Keratinocyte (primary cell): ENCODE data around the gene ITGB3. TPM values are rescaled to one million over a fixed set of nuclear protein-coding genes. Genes with fewer than 3 reads are reported as not detected.

Experiments
- DNase-seq: peaks from one replicate; pipeline ENCODE4 v3.0.0-alpha.2; 2011; ENCODE audit warnings: low read depth, missing footprints, low spot score
- FAIRE-seq: peaks from 2 replicates; lab custom pipeline; 2011; peaks lifted over from hg19 to GRCh38; lab: Jason Lieb, UNC
- H2AFZ ChIP-seq: 2 replicates; pipeline ENCODE4 v1.6.0; 2012; ENCODE audit warnings: low read length, control low read depth, inconsistent platforms; ENCODE audit not compliant: control insufficient read depth
- H3K27ac ChIP-seq: 2 replicates; pipeline ENCODE4 v1.5.1; 2011; ENCODE audit warnings: low read length; ENCODE audit not compliant: control insufficient read depth, insufficient read depth
- H3K27me3 ChIP-seq: 3 replicates; pipeline ENCODE4 v1.6.0; 2011; ENCODE audit warnings: low read length; ENCODE audit not compliant: control insufficient read depth, insufficient read depth; ENCODE audit errors: extremely low read depth
- H3K36me3 ChIP-seq, 2 experiments: 2 replicates in 1 of 2; 3 replicates in 1 of 2; pipeline ENCODE4 v1.5.1; 2011; ENCODE audit warnings: low read length in 2 of 2, mild to moderate bottlenecking in 1 of 2; ENCODE audit not compliant: control insufficient read depth in 2 of 2, insufficient read depth in 2 of 2; ENCODE audit errors: extremely low read depth in 1 of 2
- H3K4me1 ChIP-seq: 3 replicates; pipeline ENCODE4 v1.5.1; 2011; ENCODE audit warnings: low read length; ENCODE audit not compliant: control insufficient read depth, insufficient read depth; ENCODE audit errors: extremely low read depth
- H3K4me2 ChIP-seq: 3 replicates; pipeline ENCODE4 v1.6.0; 2011; ENCODE audit warnings: low read depth, low read length; ENCODE audit not compliant: control insufficient read depth, insufficient read depth; ENCODE audit errors: extremely low read depth
- H3K4me3 ChIP-seq, 3 experiments: fragments of 200-600 bp in 1 of 3; sonication (generic) in 1 of 3; 2 replicates in 2 of 3; 3 replicates in 1 of 3; pipeline ENCODE4 v1.5.1; 2011 to 2016; ENCODE audit warnings: low read length in 3 of 3, mild to moderate bottlenecking in 3 of 3, control low read depth in 2 of 3, inconsistent platforms in 1 of 3, low read depth in 1 of 3, mixed read lengths in 1 of 3, mixed run types in 1 of 3, moderate library complexity in 1 of 3; ENCODE audit not compliant: control insufficient read depth in 2 of 3, insufficient read depth in 2 of 3; ENCODE audit errors: extremely low read depth in 1 of 3
- H3K79me2 ChIP-seq: 2 replicates; pipeline ENCODE4 v1.6.0; 2012; ENCODE audit warnings: low read length; ENCODE audit not compliant: control insufficient read depth, insufficient read depth
- H3K9ac ChIP-seq: 3 replicates; pipeline ENCODE4 v1.6.0; 2011; ENCODE audit warnings: low read length; ENCODE audit not compliant: control insufficient read depth, insufficient read depth; ENCODE audit errors: extremely low read depth
- H3K9me1 ChIP-seq: 3 replicates; pipeline ENCODE4 v1.6.0; 2011; ENCODE audit warnings: low read length; ENCODE audit not compliant: control insufficient read depth, insufficient read depth; ENCODE audit errors: extremely low read depth
- H3K9me3 ChIP-seq: 2 replicates; pipeline ENCODE4 v1.5.1; 2012; ENCODE audit warnings: low read depth, low read length; ENCODE audit not compliant: control insufficient read depth
- H4K20me1 ChIP-seq: 3 replicates; pipeline ENCODE4 v1.6.0; 2011; ENCODE audit warnings: low read length; ENCODE audit not compliant: control insufficient read depth, insufficient read depth; ENCODE audit errors: extremely low read depth
- EZH2 ChIP-seq: IDR thresholded peaks from one replicate; pipeline ENCODE4 v1.6.1; 2012; ENCODE audit warnings: inconsistent platforms, mild to moderate bottlenecking, low read length, moderate library complexity
- dilution Hi-C: fragments of 300-500 bp; cut with MboI; formaldehyde crosslinking; loops from one replicate; pipeline ENCODE4 v1.7.0; 2020; ENCODE audit warnings: low sequenced_read_pairs; ENCODE audit not compliant: extremely low pct_ligation_motif_present
- polyA plus RNA-seq, 5 experiments: library from polyadenylated mRNA; depleted of rRNA in 3 of 5; stranded (reverse) in 3 of 5; stranded (forward) in 1 of 5; unstranded in 1 of 5; fragments of >200 nt; gene quantifications; 1 replicate in 1 of 5; 2 replicates in 3 of 5; 3 replicates in 1 of 5; pipeline versions ENCODE4 v1.2.1 to v1.2.3, GENCODE V29; 2011 to 2012; ENCODE audit warnings: missing spikeins in 2 of 5, low read depth in 1 of 5, low replicate concordance in 1 of 5
- TF ChIP-seq, protein P1 (sequence below), 3 experiments: IDR thresholded peaks in 1 of 3; conservative IDR thresholded peaks in 1 of 3; optimal IDR thresholded peaks in 1 of 3; 2 replicates in 2 of 3; 3 replicates in 1 of 3; pipeline versions ENCODE3 to v1.5.1; 2011; ENCODE audit warnings: low read length in 3 of 3, mild to moderate bottlenecking in 3 of 3, moderate library complexity in 2 of 3, control low read depth in 1 of 3, inconsistent platforms in 1 of 3; ENCODE audit not compliant: insufficient read depth in 2 of 3; ENCODE audit errors: extremely low read depth in 1 of 3

ITGB3 gene
- polyA plus RNA-seq, 1 donor (not counting 4 experiments of a cell fraction or from before 2014, with no cell fraction given): not detected

- no peak overlapping the region for H2AFZ ChIP-seq
- H3K27me3 ChIP-seq: no peaks in the 10 kb centered on the region
- H3K27ac ChIP-seq: no peak overlapping the region
- H3K9me1 ChIP-seq: no peaks in the 10 kb centered on the region
- no peak overlapping the region for H3K4me2 ChIP-seq
- H3K4me3 ChIP-seq: no peak overlapping the region
- FAIRE-seq (no peak), DNase-seq (no peak)
- no peak overlapping the region for H3K9ac ChIP-seq
- H3K79me2 ChIP-seq: no peaks in the 10 kb centered on the region
- TF ChIP-seq, protein P1, sequence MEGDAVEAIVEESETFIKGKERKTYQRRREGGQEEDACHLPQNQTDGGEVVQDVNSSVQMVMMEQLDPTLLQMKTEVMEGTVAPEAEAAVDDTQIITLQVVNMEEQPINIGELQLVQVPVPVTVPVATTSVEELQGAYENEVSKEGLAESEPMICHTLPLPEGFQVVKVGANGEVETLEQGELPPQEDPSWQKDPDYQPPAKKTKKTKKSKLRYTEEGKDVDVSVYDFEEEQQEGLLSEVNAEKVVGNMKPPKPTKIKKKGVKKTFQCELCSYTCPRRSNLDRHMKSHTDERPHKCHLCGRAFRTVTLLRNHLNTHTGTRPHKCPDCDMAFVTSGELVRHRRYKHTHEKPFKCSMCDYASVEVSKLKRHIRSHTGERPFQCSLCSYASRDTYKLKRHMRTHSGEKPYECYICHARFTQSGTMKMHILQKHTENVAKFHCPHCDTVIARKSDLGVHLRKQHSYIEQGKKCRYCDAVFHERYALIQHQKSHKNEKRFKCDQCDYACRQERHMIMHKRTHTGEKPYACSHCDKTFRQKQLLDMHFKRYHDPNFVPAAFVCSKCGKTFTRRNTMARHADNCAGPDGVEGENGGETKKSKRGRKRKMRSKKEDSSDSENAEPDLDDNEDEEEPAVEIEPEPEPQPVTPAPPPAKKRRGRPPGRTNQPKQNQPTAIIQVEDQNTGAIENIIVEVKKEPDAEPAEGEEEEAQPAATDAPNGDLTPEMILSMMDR (optimal IDR thresholded peaks at IDR 0.05 in 1 of 3, IDR thresholded peaks at IDR 0.05 in 1 of 3, conservative IDR thresholded peaks at IDR 0.05 in 1 of 3; ENCODE audit: extremely low read depth in 1 of 3, insufficient read depth in 2 of 3, low read length in 3 of 3): no peak
- no peak for TF ChIP-seq EZH2
- dilution Hi-C loops: no loop called here
- H3K4me1 ChIP-seq: peaks cover 9% of the 10 kb centered on the region
- no peaks in the 10 kb centered on the region for H3K9me3 ChIP-seq
- no peaks in the 10 kb centered on the region for H3K36me3 ChIP-seq
- no peaks in the 10 kb centered on the region for H4K20me1 ChIP-seq
These were observed 67.4 kb downstream of the ITGB3 start for GRCh38 chr17:47320879-47321502.

GRCh38 chr17:47323382-47324223 lies 70.0 kb downstream of the ITGB3 start, which contains the start of gene EFCAB13:
Gene EFCAB13 (plus strand): TSS chr17:47323955. CDS start chr17:47328354, 4,399 bp downstream.
- H3K9me3 ChIP-seq: no peaks in the 10 kb centered on the region
- H3K9me1 ChIP-seq: no peaks in the 10 kb centered on the region
- H2AFZ ChIP-seq: peak within 1 kb of the TSS; percentile 98
- no peaks in the 10 kb centered on the region for H4K20me1 ChIP-seq
- no peaks in the 10 kb centered on the region for H3K36me3 ChIP-seq
- H3K27me3 ChIP-seq: no peaks in the 10 kb centered on the region
- DNase-seq (peak; percentile 9), FAIRE-seq (no peak)
- H3K4me1 ChIP-seq: peaks cover 4% of the 10 kb centered on the region
- H3K27ac ChIP-seq: no peak within 1 kb of the TSS
- H3K4me3 ChIP-seq: peak within 1 kb of the TSS; percentile 56 to 84 (median 69)
- dilution Hi-C loops: no loop called here
- TF ChIP-seq, protein P1 (optimal IDR thresholded peaks at IDR 0.05 in 1 of 3, IDR thresholded peaks at IDR 0.05 in 1 of 3, conservative IDR thresholded peaks at IDR 0.05 in 1 of 3; ENCODE audit: extremely low read depth in 1 of 3, insufficient read depth in 2 of 3, low read length in 3 of 3): peak in 1 of 3 experiments; percentile 27
- TF ChIP-seq EZH2: no peak
- H3K79me2 ChIP-seq: no peaks in the 10 kb centered on the region
- H3K9ac ChIP-seq: peak within 1 kb of the TSS; percentile 68
- H3K4me2 ChIP-seq: peak within 1 kb of the TSS; percentile 99
